HUDEP-2 (cell line): ENCODE data around the gene VAV2.
"Not testable (repeated sequence)": the region's sequence is repeated elsewhere in the genome, so short reads cannot be mapped to it uniquely, and the experiment has no call there.

Source experiments
- DNase-seq, 76 experiments: peaks; one replicate each; lab custom pipeline; 2025; ENCODE audit not compliant: unreplicated experiment in 76 of 76; lab: John Stamatoyannopoulos, UW

The VAV2 gene

GRCh38 chr9:133901184-133901835 is 90.8 kb downstream of the VAV2 start:
- DNase-seq = no peak

GRCh38 chr9:133897675-133898074 is 94.4 kb downstream of the VAV2 start:
- DNase-seq = no peak

- not testable (repeated sequence) for DNase-seq
These were observed 96.1 kb downstream of the VAV2 start for GRCh38 chr9:133896007-133896406.

DNA sequence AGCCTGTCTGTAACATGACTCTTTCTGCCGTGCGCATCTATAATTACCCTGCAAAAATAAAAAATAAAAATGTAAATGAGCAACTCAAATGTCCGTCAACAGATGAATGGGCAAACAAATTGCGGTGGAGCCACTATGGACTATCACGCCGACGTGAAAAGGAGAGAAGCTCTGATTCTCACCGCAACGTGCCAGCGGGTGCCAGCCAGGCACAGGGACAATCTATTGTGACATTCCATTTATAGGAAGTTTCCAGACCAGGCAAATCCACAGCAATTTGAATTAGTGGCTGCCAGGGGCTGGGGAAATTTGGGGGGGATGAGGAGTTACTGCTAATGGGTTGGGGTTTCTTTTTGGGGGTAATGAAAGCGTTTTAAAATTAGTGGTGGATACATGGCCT is 96.8 kb downstream of the VAV2 start:
- no peak for DNase-seq

GRCh38 chr9:133894377-133895321 is 97.5 kb downstream of the VAV2 start:
- DNase-seq = no peak

GRCh38 chr9:133893191-133893994 is 98.7 kb downstream of the VAV2 start:
- no peak for DNase-seq

- DNase-seq = no peak
These were observed 99.8 kb downstream of the VAV2 start for GRCh38 chr9:133892193-133892920.

DNA sequence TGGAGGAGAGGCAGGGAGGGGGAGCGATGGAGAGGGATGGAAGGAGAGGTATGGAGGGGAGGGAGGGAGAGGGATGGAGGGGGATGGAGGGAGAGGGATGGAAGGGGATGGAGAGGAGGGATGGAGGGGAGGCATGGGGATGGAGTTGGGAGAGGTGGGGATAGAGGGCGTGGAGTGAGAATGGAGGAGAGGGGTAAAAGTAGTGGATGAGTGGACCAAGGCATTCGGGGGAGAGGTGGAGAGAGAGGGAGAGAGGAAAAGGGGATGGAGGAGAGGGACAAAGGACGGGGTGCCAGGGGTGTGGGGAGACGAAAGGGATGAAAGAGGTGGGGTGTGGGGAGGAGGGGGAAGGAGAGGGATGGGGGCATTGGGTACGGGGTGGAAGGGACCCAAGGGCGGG is 100.4 kb downstream of the VAV2 start:
- no peak for DNase-seq

- no peak for DNase-seq
These were observed 101.5 kb downstream of the VAV2 start for GRCh38 chr9:133890583-133890982.

DNA sequence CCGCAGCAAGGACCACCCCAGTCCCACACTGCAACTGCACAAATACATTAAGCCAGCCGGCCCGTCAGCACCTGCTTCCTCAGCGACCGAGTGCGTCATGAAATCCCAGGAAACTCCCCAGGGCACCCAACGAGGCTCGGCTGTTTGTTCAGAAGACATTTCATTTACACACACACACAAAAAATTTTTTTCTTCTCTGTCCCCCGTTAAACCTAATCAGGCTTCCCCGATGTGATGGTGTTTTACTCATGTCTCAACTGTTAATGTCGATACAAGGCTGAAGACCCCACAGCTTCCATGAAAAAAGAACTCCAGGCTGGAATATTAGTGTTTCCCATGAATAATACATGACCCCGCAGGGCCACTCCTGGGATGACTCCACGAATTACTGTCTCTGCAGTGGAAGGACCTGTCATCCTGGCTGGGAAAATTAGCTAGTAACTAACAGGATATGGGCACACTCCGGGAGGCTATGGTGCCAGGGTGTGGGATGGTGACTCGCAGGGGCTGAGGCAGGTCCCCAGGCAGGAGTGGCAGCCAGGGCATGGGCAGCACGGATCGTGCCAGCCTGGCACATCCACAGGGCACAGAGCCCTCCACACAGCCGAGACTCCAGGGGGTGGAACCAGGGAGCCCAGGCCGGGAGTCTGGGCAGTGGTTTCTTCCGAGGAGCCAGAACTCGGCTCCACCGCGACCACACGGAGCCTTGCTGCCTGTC is 102.4 kb downstream of the VAV2 start:
- no peak for DNase-seq

DNA sequence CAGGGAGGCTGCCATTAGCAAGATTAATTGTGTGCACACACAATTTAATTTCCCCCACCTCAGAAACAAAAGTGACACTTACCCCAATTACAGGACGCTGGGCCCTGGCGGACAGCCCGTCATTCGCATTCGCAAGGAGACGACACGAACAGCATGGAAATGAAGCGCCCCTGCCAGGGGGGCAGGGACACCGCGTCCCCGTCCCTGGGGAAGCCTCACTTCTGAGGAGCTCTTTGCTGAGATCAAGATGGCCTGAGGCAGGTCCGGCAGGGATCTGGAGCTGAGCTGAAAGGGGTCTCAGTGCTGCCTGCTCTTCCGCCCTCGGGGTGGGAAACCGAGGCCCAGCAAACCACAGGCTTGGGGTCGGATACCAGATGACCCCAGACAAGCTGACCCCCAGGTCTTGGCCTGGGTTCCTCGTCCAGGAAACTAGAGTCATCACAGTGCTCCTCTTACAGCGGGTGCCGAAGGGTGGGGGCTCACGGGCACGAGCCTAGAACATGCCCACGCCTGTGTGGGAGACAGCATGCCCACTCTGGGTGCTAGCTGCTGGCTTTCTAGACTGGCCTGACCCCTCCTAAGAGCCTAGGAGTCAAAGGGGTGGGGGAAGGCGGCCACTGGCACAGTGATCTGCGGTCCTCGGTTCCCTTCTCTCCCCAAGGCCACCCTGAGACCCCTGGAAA is 103.2 kb downstream of the VAV2 start:
- no peak for DNase-seq

DNA sequence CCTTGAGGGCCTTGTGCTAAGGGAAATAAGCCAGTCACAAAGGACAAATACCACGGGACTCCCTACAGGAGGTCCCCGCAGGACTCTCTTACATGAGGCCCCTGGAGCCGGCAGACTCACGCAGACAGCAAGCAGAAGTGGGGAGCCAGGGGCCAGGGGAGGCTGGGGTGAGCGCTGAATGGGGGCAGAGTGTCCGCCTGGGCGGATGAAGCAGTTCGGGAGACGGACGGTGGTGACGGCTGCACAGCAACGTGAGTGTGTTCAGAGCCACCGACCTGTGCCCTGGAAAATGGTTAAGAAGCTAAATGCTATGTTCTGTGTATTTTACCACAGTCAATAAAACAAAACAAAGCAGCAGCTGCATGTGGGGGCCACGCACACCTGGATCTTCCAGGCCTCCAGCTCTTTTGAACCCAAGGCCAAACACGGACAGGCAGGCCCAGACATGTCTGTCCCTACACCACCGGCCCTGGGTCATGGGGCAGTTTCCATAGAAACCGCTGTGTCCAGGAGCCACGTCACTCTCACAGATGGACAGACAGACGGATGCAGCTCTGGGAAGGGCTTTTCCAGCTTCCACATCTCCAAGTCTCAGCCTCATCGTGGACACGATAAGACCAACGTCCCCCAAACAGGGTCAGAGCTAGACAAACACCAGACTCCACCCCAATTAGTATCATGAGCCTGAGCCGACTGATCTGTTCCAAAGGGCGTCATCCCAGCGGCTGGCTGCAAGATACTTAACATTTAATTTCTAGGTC is 103.9 kb downstream of the VAV2 start:
- no peak for DNase-seq

DNA sequence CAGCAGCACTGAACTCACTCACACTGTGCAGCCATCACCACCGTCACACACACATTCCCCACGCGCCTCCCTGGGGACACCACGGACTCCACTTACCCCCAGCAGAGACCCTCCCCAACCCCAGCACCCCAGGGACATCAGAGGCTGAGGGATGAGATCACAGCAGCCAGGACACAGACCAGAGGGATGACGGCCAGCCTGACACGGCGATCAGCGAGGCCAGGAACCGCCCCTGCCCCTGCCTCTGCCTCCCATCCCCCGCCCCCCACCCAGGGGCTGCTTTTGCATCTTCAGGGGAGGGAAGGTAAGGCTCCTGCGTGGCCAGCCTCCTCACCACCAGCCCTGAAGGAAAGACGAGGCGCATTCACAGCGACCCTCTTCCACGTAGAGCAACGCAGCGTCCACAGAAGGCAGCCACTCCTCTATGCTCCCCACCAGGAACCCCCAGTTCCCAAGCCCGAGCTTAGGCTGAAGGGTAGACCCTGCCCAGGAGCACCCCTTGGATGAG is 104.5 kb downstream of the VAV2 start:
- no peak for DNase-seq

GRCh38 chr9:133886563-133887501 is 105.3 kb downstream of the VAV2 start:
- DNase-seq = no peak

- DNase-seq = no peak
These were observed 107.0 kb downstream of the VAV2 start for GRCh38 chr9:133884907-133885744.
